Ishikawa (cell line): ENCODE measurements around the gene ASPSCR1.

Source experiments
- CEBPB ChIP-seq: IDR thresholded peaks from 2 replicates; pipeline ENCODE4 v1.6.1; 2012
- CREB1 ChIP-seq: IDR thresholded peaks from 2 replicates; pipeline ENCODE4 v1.6.1; 2012; ENCODE audit warnings: low read depth
- EGR1 ChIP-seq: IDR thresholded peaks from 2 replicates; pipeline ENCODE4 v1.6.1; 2012
- EP300 ChIP-seq: IDR thresholded peaks from 2 replicates; pipeline ENCODE4 v1.6.1; 2012; ENCODE audit warnings: borderline replicate concordance
- FOXM1 ChIP-seq: IDR thresholded peaks from 2 replicates; pipeline ENCODE4 v1.6.1; 2012; ENCODE audit warnings: low read depth, borderline replicate concordance
- NFIC ChIP-seq: IDR thresholded peaks from 2 replicates; pipeline ENCODE4 v1.6.1; 2012
- RAD21 ChIP-seq: IDR thresholded peaks from 2 replicates; pipeline ENCODE4 v1.6.1; 2012; ENCODE audit warnings: low read depth
- TAF1 ChIP-seq: IDR thresholded peaks from 2 replicates; pipeline ENCODE4 v1.6.1; 2012; ENCODE audit warnings: low read depth, mild to moderate bottlenecking
- TCF12 ChIP-seq: IDR thresholded peaks from 2 replicates; pipeline ENCODE4 v1.6.1; 2012; ENCODE audit warnings: low read depth
- TEAD4 ChIP-seq: IDR thresholded peaks from 2 replicates; pipeline ENCODE4 v1.6.1; 2012
- YY1 ChIP-seq: IDR thresholded peaks from 2 replicates; pipeline ENCODE4 v1.6.1; 2012; ENCODE audit warnings: low read depth
- ZBTB7A ChIP-seq: IDR thresholded peaks from 2 replicates; pipeline ENCODE4 v1.6.1; 2012; ENCODE audit warnings: low read depth
- TF ChIP-seq, protein P1 (sequence below): IDR thresholded peaks from 2 replicates; pipeline ENCODE4 v1.6.1; 2012; ENCODE audit warnings: low read depth, mild to moderate bottlenecking
- TF ChIP-seq, protein P2 (sequence below): IDR thresholded peaks from 2 replicates; pipeline ENCODE4 v1.6.1; 2012
- TF ChIP-seq, protein P3 (sequence below): IDR thresholded peaks from 2 replicates; pipeline ENCODE4 v1.6.1; 2012

ASPSCR1 gene

DNA sequence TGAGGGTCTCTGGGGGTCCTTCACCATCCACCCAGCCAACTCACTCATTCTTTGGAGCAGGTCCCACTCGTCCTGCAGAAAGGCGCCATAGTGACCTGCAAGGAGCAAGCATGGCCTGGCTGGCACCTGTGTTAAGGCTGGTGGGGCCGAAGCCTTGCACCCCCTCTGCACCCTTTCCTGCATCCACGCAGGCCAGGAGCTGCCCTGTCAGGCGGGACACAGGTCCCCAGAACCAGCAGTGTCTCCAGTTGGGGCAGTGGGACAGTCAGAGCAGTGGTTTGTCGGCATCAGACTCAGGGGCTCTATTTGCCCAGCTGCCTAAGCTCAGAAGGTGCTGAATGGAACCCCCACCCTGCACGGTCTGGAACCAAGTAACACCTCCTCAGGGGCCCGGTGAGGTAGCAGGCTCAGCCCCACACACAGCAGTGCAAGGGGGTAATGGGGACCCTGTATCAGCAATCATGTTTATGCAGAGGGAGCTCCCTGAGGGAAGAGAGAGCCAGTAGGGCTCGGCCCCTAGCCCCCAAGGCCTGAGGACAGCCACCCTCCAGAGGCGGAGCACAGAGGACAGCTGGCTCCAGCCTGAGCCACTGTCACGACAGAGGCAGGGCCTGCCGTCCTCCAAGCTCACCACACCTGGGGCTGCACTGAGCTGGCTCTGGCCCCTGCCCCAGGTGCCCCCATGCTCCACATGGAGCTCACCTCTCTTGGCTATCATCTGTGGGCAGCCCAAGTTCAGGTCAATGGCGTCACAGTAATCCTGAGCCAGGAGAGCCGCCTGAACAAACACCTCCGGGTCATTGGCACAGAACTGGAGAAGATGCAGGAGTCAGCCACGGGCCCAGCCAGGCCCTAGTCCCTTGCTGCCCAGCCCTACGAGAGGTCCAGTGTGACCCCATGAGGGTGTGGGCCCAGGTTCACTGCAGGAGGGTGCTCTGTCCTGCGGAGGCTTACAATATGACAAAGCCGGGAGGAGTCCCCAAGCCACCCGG, 86.3 kb downstream of the ASPSCR1 start:
- TF ChIP-seq YY1 (no peak), NFIC (no peak), ZBTB7A (no peak), EGR1 (no peak), TAF1 (no peak), RAD21 (no peak), TEAD4 (no peak), TCF12 (no peak), CEBPB (no peak), FOXM1 (no peak), CREB1 (no peak), EP300 (no peak)
- TF ChIP-seq, protein P1, sequence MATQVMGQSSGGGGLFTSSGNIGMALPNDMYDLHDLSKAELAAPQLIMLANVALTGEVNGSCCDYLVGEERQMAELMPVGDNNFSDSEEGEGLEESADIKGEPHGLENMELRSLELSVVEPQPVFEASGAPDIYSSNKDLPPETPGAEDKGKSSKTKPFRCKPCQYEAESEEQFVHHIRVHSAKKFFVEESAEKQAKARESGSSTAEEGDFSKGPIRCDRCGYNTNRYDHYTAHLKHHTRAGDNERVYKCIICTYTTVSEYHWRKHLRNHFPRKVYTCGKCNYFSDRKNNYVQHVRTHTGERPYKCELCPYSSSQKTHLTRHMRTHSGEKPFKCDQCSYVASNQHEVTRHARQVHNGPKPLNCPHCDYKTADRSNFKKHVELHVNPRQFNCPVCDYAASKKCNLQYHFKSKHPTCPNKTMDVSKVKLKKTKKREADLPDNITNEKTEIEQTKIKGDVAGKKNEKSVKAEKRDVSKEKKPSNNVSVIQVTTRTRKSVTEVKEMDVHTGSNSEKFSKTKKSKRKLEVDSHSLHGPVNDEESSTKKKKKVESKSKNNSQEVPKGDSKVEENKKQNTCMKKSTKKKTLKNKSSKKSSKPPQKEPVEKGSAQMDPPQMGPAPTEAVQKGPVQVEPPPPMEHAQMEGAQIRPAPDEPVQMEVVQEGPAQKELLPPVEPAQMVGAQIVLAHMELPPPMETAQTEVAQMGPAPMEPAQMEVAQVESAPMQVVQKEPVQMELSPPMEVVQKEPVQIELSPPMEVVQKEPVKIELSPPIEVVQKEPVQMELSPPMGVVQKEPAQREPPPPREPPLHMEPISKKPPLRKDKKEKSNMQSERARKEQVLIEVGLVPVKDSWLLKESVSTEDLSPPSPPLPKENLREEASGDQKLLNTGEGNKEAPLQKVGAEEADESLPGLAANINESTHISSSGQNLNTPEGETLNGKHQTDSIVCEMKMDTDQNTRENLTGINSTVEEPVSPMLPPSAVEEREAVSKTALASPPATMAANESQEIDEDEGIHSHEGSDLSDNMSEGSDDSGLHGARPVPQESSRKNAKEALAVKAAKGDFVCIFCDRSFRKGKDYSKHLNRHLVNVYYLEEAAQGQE, result no peak
- TF ChIP-seq, protein P2, sequence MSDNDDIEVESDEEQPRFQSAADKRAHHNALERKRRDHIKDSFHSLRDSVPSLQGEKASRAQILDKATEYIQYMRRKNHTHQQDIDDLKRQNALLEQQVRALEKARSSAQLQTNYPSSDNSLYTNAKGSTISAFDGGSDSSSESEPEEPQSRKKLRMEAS, result no peak
- TF ChIP-seq, protein P3, sequence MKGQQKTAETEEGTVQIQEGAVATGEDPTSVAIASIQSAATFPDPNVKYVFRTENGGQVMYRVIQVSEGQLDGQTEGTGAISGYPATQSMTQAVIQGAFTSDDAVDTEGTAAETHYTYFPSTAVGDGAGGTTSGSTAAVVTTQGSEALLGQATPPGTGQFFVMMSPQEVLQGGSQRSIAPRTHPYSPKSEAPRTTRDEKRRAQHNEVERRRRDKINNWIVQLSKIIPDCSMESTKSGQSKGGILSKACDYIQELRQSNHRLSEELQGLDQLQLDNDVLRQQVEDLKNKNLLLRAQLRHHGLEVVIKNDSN, result no peak

DNA sequence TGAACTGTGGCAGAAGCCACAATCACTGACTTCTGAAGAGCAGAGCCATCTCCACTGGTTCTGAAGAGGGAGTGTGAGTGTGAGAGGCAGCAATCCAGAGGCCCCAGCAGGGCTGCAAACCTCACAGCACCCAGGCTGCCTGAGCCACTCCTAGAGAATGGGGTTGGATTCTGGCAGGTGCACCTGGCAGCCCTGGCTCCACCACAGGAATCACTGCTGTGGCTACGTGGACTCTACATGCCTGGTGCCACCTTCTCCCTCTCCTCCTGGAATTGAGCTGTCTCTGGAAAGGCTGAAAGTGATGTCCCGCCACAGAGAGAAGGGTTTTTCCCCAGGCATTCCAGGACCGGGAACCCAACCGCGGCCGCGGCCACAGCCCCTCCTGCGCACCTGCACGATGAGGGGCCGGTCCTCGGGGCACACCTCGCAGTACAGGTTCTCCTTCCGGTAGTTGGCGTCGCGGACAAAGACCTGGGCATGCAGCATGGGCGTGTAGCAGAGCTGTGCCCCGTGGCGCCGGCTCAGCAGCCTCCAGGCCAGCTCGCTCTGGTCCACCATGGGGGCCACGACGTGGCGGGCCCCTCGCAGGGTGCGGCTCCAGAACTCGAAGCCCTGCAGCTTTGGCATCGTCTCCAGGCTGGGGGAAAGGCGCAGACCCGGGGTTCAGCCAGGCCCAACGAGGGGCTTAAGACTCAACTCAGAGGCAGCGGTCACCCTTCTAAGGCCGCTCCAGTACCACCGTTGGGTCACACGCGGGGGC, 87.2 kb downstream of the ASPSCR1 start:
- TF ChIP-seq EGR1, result no peak
- TF ChIP-seq, protein P2, result peak; percentile 93
- TF ChIP-seq RAD21, result no peak
- no peak for TF ChIP-seq CREB1
- TF ChIP-seq FOXM1, result no peak

DNA sequence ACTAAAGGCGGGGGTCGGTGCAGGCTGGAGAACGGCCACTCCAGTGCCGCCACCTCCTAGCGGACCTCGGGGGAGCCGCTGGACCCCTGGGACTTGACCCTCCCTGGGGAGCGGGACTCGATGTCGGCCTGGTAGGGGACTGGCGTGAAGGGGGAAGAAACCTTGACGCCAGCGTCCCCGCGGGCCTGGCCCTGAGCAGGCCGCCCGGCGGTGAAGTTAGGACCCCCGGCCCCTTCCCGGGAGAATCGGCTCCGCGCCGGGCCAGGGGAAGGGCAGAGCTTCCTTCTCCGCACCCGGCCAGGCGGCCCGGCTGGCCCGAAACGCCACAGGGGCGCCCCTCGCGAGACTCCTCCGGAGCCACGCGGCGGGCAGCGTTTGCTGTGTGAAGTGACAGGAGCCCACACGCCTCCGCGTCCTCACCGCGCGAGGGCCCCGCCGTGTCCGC, 87.8 kb downstream of the ASPSCR1 start:
- 0 out of 2 replicates have a peak, but pooled peaks have one; percentile 33 for TF ChIP-seq ZBTB7A
- no peak for TF ChIP-seq TEAD4
- TF ChIP-seq, protein P2, result 0 out of 2 replicates have a peak, but pooled peaks have one; percentile 6

DNA sequence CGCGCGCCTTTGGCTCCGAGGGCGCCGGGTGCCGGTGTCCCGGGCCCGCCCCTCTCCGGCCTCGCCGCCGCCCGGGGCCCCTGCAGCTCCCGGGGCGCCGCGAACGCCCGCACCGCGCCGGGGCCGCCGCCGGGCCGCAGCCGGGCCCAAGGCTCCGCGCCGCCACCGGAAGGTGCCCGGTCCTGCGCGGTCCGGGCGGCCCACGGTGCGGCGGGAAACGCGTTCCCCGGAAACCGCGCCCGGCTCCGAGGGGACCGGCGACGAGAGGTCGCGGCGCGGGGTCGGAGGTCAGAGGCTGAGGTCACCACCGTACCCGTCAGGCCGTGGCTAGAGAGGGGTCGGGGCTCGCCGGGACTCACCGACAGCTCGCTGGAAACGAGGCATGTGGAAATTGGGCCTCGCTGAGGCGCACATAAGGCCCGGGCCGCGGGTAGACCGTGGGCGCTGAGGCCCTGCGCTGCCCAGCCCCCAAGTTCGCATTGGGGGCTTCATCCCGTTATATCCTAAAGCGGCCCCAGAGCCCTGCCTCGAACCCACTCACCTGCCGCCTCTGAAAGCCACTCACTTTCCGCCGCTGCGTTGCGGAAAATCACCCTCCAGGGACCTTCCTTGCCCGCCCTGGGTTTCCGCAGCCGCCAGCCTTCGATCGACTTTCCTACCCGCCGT, 88.3 kb downstream of the ASPSCR1 start, which contains the start of gene DUS1L:
TSS of gene DUS1L (minus strand) at position 167 of the 666 bp plus-strand sequence. CDS start 745 bp downstream, outside the sequence.
- TF ChIP-seq CEBPB (no peak), ZBTB7A (0 out of 2 replicates have a peak, but pooled peaks have one; percentile 28), FOXM1 (no peak), RAD21 (no peak), TAF1 (peak; percentile 91), EGR1 (peak; percentile 30; the same call in 1 of the 2 replicates), TCF12 (no peak), YY1 (peak; percentile 78), EP300 (no peak), CREB1 (no peak), TEAD4 (0 out of 2 replicates have a peak, but pooled peaks have one; percentile 18), NFIC (no peak)
- TF ChIP-seq, protein P1, result 0 out of 2 replicates have a peak, but pooled peaks have one; percentile 12
- TF ChIP-seq, protein P2, result peak; percentile 66
- TF ChIP-seq, protein P3, result peak; percentile 65
